Body of pancreas (tissue), 4 donors: Measurements from ENCODE around the gene BMPER.

ENCODE experiments used
- POLR2A ChIP-seq, 3 donors: fragments of 450-650 bp; IDR thresholded peaks; one replicate each; pipeline ENCODE4 v1.6.1; 2016; ENCODE audit warnings: antibody characterized with exemption in 3 of 3, mild to moderate bottlenecking in 2 of 3
- TF ChIP-seq, protein P1 (sequence below), 7 experiments: fragments of 450-650 bp in 4 of 7; fragments of 200-600 bp in 3 of 7; sonication (generic) in 3 of 7; IDR thresholded peaks; one replicate each; pipeline ENCODE4 v1.5.1; 2016 to 2019; ENCODE audit warnings: antibody characterized with exemption in 7 of 7

DNA sequence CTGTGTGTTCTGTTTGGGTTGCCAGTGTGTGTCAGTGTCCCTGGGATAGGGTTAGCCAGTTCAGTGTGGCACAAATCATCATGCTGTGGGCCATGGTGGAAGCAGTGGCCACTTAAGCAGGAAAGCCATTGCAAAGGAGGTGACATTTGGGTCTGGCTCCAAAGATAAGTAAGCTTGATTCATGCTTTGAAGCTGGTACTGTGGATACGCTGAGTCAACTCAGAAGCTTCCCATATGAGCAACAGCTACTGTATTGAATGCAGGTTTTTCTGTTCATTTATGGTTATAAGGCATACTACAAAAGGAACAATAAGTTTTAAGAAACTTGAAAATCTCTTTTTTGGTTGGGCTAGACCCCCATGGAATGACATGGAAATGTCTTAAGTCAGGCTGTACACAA, 143.1 kb downstream of the BMPER start:
- TF ChIP-seq, protein P1, sequence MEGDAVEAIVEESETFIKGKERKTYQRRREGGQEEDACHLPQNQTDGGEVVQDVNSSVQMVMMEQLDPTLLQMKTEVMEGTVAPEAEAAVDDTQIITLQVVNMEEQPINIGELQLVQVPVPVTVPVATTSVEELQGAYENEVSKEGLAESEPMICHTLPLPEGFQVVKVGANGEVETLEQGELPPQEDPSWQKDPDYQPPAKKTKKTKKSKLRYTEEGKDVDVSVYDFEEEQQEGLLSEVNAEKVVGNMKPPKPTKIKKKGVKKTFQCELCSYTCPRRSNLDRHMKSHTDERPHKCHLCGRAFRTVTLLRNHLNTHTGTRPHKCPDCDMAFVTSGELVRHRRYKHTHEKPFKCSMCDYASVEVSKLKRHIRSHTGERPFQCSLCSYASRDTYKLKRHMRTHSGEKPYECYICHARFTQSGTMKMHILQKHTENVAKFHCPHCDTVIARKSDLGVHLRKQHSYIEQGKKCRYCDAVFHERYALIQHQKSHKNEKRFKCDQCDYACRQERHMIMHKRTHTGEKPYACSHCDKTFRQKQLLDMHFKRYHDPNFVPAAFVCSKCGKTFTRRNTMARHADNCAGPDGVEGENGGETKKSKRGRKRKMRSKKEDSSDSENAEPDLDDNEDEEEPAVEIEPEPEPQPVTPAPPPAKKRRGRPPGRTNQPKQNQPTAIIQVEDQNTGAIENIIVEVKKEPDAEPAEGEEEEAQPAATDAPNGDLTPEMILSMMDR (IDR thresholded peaks at IDR 0.05): no peak
- no peak for TF ChIP-seq POLR2A (IDR thresholded peaks at IDR 0.05)
